DND-41 (cell line): Measurements from ENCODE around the gene POC1B.

Experiments
- ATAC-seq: fragments of 200-7000 bp; cut with Tn5 transposase; 3 replicates; pipeline ENCODE4 v1.9.1; 2021; ENCODE audit warnings: low read depth; ENCODE audit not compliant: insufficient read depth
- DNase-seq: peaks from one replicate; pipeline ENCODE4 v3.0.0-alpha.2; 2020
- H2AFZ ChIP-seq: 2 replicates; pipeline ENCODE4 v1.6.0; 2012; ENCODE audit warnings: low read depth, low read length
- H3K27ac ChIP-seq: 2 replicates; pipeline ENCODE4 v1.5.1; 2012; ENCODE audit warnings: low read length, inconsistent platforms
- H3K27me3 ChIP-seq: fragments of 200-600 bp; sonication (generic); 2 replicates; pipeline ENCODE4 v1.6.0; 2012; ENCODE audit warnings: low read length, mild to moderate bottlenecking, inconsistent platforms; ENCODE audit not compliant: insufficient read depth, poor library complexity
- H3K36me3 ChIP-seq: 2 replicates; pipeline ENCODE4 v1.5.1; 2012; ENCODE audit warnings: low read length, inconsistent platforms; ENCODE audit not compliant: insufficient read depth
- H3K4me1 ChIP-seq: 2 replicates; pipeline ENCODE4 v1.5.1; 2012; ENCODE audit warnings: mild to moderate bottlenecking, low read length; ENCODE audit not compliant: insufficient read depth
- H3K4me2 ChIP-seq: 2 replicates; pipeline ENCODE4 v1.6.0; 2012; ENCODE audit warnings: mild to moderate bottlenecking, moderate library complexity, low read length, inconsistent platforms; ENCODE audit not compliant: insufficient read depth
- H3K4me3 ChIP-seq, 2 experiments: fragments of 200-600 bp in 1 of 2; shearing (Covaris generic) in 1 of 2; 2 replicates each; pipeline ENCODE4 v1.5.1; 2012 to 2016; ENCODE audit warnings: inconsistent platforms in 2 of 2, low read length in 2 of 2, mild to moderate bottlenecking in 2 of 2, low read depth in 1 of 2, moderate library complexity in 1 of 2
- H3K79me2 ChIP-seq: 2 replicates; pipeline ENCODE4 v1.6.0; 2012; ENCODE audit warnings: low read length, inconsistent platforms; ENCODE audit not compliant: insufficient read depth
- H3K9ac ChIP-seq: 2 replicates; pipeline ENCODE4 v1.6.0; 2012; ENCODE audit warnings: low read depth, mild to moderate bottlenecking, inconsistent platforms, low read length, moderate library complexity
- H3K9me3 ChIP-seq: 2 replicates; pipeline ENCODE4 v1.5.1; 2012; ENCODE audit warnings: low read length, moderate library complexity, mild to moderate bottlenecking, inconsistent platforms; ENCODE audit not compliant: insufficient read depth, severe bottlenecking
- H4K20me1 ChIP-seq: 2 replicates; pipeline ENCODE4 v1.6.0; 2012; ENCODE audit warnings: low read length; ENCODE audit not compliant: insufficient read depth
- CTCF ChIP-seq: IDR thresholded peaks from 2 replicates; pipeline ENCODE4 v1.5.1; 2012; ENCODE audit warnings: borderline replicate concordance, low read length, moderate library complexity, mild to moderate bottlenecking; ENCODE audit not compliant: poor library complexity, severe bottlenecking; ENCODE audit errors: extremely low read depth
- EZH2 ChIP-seq: IDR thresholded peaks from 3 replicates; pipeline ENCODE4 v1.6.1; 2012; ENCODE audit warnings: borderline replicate concordance, low read depth, mild to moderate bottlenecking, moderate library complexity, low read length, inconsistent platforms; ENCODE audit not compliant: severe bottlenecking

POC1B gene

GRCh38 chr12:89417246-89417977, 108.4 kb downstream of the POC1B start:
- Histone ChIP-seq H3K9ac (no peak overlapping the region), H3K36me3 (peaks cover 5% of the 10 kb centered on the region; the same call in 1 of the 2 replicates), H3K27ac (no peak overlapping the region), H3K4me3 (no peak overlapping the region), H3K27me3 (no peaks in the 10 kb centered on the region), H3K79me2 (no peaks in the 10 kb centered on the region), H4K20me1 (no peaks in the 10 kb centered on the region), H2AFZ (no peak overlapping the region), H3K9me3 (no peaks in the 10 kb centered on the region), H3K4me2 (no peak overlapping the region), H3K4me1 (no peaks in the 10 kb centered on the region)
- ATAC-seq (no peak), DNase-seq (no peak)
- TF ChIP-seq CTCF (no peak), EZH2 (no peak)

GRCh38 chr12:89416049-89416792, 109.6 kb downstream of the POC1B start:
- Histone ChIP-seq H3K27me3 (no peaks in the 10 kb centered on the region), H3K4me2 (no peak overlapping the region), H3K9me3 (no peaks in the 10 kb centered on the region), H4K20me1 (no peaks in the 10 kb centered on the region), H3K4me3 (no peak overlapping the region), H2AFZ (no peak overlapping the region), H3K79me2 (no peaks in the 10 kb centered on the region), H3K9ac (no peak overlapping the region), H3K4me1 (no peaks in the 10 kb centered on the region), H3K27ac (no peak overlapping the region), H3K36me3 (no peaks in the 10 kb centered on the region)
- ATAC-seq (no peak), DNase-seq (no peak)
- no peak for TF ChIP-seq EZH2
- TF ChIP-seq CTCF = no peak

GRCh38 chr12:89414851-89415250, 111.0 kb downstream of the POC1B start:
- Histone ChIP-seq H3K27me3 (no peaks in the 10 kb centered on the region), H3K79me2 (no peaks in the 10 kb centered on the region), H3K4me3 (no peak overlapping the region), H4K20me1 (no peaks in the 10 kb centered on the region), H3K4me2 (no peak overlapping the region), H3K9ac (no peak overlapping the region), H3K27ac (no peak overlapping the region), H3K4me1 (no peaks in the 10 kb centered on the region), H3K36me3 (no peaks in the 10 kb centered on the region), H2AFZ (no peak overlapping the region), H3K9me3 (no peaks in the 10 kb centered on the region)
- TF ChIP-seq CTCF (no peak), EZH2 (no peak)
- ATAC-seq = no peak
- DNase-seq = no peak
